Stimulated activated CD8-positive, alpha-beta memory T cell treated with anti-CD3 and anti-CD28 coated beads, Interleukin-4, amount 100 ng/mL, for 48 hours (primary cell): Measurements from ENCODE around the gene CCDC33.

ENCODE experiments used
- DNase-seq: peaks from one replicate; pipeline ENCODE4 v3.0.0-alpha.2; 2020

Gene CCDC33

GRCh38 chr15:74209560-74209958 lies 26.6 kb upstream of the CCDC33 start:
- no peak for DNase-seq

DNA sequence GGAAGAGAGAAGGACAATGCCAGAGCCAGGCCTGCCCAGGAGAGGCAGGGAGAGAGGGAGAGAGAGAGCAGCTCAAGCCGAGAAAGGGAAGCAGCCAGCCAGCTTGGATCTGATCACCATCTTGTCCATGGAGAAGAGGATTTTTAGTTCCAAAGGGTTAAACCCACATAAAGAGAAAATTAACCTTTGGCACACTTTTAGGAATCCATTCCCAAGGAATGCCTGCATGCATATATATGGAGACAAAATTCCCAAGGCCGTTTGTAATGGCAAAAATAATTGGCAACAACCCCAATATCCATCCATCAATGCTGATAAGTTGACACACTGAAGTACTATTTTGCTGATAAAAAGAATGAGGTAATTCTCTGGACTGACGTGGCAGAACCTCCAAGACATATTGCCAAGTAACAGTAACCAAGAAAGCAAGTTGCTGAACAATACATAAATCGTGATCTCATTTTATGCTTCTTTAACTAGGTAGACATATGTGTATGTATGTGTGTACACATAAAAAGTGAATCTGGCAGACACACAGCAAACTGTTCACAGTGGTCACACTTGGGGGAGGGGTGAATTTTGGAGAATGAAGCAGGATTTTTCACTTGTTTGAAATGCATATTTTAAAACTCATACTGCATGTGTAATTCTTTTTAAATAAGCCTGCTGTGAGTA lies 26.0 kb upstream of the CCDC33 start:
- no peak for DNase-seq

GRCh38 chr15:74210729-74211128 lies 25.4 kb upstream of the CCDC33 start:
- no peak for DNase-seq

DNA sequence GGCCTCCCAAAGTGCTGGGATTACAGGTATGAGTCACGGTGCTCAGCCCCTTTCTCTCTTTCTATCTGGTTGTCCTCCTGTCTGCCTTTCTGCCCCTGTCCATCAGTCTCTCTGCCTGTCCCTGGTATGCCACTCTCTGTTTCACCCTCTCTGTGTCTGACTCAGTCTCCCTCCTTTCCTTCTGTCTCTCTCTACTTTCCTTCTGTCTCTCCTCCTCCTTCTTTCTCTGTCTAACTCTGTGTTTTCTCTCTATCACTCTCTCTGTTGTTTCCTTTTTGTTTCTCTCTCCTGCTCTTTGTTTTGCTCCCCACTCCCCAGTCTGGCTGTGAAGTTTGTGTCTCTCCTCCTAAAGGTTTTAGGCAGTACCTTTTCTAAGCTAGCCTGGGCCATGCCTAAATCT lies 24.5 kb upstream of the CCDC33 start:
- no peak for DNase-seq

GRCh38 chr15:74212494-74212893 lies 23.6 kb upstream of the CCDC33 start:
- no peak for DNase-seq

DNA sequence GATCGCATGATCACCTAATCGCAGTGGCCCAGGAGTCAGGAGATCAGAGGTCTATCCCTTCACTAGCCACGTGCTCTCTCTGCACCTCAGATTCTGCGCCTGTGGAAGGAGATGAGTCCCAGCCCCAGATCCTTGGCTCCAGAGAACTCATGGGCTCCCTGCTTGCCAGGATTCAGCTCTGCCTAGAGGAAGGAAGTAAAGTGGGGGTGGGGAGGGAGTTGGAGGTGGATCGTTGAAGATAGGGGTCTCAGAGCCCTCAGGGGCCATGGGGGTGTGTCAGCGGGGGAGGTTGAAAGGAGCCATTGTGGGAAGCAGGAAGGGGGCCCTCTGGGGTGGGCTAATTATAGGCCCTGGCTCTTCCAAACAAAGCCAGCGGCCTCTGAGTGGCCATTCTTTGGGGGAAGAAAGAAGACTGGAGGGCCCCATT lies 22.3 kb upstream of the CCDC33 start:
- DNase-seq = no peak

GRCh38 chr15:74214324-74215021 lies 21.7 kb upstream of the CCDC33 start:
- DNase-seq = no peak

GRCh38 chr15:74215958-74216357 lies 20.2 kb upstream of the CCDC33 start:
- no peak for DNase-seq

GRCh38 chr15:74216949-74217348 lies 19.2 kb upstream of the CCDC33 start:
- no peak for DNase-seq

DNA sequence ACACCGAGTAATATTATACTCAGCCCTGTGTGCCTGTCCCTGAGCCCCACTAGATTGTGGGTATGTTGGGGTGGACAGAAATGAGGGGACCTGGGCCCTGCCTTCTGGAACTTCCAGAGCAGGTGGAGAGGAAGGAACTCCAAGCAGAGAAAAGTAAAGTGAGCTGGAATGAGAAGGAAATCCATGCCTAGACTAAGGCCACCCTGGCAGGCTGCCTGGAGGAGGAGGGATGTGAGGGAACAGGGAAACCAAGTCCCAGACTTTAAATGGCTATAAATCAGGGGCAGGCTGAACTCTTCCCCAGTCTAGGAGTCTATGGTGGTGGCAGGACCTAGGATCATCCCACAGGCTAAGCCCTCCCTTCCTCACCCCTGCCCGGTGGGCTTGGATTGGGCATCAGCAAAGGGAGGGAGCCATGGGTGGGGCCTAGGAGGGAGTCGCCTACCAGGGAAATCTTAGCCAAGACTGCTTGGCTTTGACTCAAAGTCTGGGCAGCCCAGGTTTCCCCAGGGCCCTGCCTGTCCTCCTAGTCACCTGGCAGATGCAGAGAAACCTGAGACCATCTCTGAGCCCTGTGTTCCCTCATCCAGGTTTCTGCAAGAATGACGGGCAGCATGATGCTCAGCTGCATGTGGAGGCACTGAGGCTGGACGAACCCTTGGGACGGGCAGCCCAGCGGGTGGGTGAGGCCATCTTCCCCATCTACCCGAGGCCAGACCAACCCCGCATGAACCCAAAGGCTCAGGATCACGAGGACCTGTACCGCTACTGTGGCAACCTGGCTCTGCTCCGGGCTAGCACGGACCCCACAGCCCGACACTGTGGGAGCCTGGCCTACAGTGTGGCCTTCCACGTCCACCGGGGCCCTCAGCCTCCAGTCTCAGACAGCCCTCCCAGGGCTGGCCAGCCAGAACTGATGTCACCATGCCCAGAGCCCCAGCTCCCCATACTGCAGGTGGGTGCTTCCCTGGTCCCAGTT lies 17.9 kb upstream of the CCDC33 start:
- no peak for DNase-seq

DNA sequence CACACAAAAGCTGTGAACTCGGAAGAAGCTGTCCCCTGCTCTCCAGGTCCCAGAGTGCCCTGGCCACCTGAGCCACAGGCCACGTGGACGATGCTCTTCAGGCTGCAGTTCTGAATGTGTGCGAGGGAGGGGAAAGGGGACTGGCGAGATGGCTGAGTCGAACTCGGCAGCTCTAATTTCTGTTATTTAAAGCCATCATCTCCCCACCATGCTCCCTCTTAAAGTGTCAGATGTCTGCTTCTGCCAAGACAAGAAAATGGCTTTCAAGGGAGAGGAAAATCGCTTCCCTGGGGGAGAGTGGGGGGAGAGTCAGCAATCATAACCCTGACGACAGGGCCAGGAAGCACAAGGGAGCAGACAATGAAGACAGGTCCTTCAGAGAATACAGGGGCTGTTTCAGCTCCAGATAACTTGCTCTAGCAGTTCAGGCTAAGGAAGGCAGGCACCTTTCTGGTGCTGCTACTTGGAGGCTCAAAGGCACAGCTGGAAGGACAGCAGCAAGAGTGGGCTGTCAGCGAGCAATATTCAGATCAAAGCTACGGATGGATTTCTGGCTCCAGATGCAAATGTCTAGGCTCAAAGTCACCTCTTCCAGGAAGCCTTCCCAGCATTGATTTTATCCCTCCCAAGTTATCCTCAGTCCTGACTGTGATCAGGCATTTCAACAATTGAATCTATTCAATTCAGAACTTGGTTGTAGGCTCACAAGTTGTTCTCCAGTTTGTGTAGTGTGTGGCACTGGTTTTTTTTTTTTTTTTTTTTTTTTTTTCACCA lies 15.5 kb upstream of the CCDC33 start:
- no peak for DNase-seq

- DNase-seq = no peak
These were observed 14.5 kb upstream of the CCDC33 start for GRCh38 chr15:74221399-74222239.

- no peak for DNase-seq
These were observed 13.6 kb upstream of the CCDC33 start for GRCh38 chr15:74222240-74223119.

GRCh38 chr15:74225928-74226327 lies 10.2 kb upstream of the CCDC33 start:
- no peak for DNase-seq

DNA sequence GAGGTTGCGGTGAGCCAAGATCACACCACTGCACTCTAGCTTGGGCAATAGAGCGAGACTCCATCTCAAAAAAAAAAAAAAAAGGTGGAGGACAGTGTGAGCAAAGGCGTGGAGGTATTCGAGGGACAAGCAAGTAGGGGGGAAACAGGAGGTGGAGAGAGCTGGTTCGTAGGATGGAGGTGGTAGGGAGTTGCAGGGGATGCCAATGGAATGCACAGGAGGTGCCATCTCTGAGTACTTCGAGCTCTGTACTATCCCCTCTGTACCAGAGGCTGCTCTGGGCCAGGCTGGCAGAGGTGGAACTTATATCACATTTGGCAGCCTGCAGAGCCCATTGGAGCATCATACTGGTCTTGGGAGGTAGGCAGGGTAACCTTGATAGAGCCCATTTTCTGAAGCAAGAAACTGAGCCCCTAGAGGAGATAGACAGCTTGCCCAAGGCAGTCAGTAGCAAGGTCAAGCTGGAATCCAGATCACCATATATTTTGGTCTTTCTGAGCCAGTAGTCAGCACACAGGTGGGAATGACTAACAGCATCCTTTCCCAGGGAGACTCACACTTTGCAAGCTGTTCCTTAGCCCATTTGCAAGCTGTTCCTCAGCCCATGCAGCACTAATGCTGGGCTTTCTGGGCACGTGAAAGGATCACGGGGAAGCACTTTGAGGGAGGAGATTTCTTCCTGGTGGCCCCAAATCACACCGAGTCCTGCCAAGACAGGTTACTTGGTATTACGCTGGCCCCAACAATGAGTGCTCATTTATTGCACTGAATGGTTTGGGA lies 9.2 kb upstream of the CCDC33 start:
- no peak for DNase-seq

DNA sequence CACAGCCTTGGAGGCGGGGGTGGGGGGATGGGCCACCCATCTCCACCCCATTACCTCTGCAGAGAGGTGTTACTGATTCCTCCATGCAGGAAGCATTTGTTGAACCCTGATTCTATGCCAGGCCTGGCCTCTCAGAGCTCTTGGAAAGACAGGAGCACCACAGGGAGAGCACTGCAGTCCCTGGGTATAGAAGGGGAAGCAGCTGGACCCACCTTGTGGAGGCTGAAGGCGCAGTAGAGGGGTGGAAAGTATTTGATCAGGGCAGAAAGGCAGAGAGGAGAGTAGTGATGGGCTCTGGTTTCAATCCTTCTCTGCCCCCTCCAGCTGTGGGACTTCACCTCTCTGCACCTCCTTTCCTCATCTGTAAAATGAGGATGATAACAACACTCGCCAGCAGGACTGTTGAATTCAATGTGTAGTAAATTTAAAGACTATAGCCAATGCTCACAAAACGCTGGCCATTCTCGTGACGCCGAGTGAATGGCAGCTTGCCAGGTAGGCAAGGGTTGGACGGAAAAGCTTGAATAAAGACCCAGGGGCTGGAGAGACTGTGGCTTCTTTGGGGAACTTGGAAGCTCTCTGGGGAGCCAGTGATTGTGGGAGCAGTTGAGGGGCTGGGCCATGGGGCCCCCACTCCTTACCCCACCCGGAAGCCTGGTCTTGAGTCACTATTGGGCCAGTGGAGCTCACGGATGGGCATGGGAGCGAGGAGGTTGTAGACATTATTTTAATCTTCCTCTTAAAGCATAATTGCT lies 8.0 kb upstream of the CCDC33 start:
- DNase-seq = no peak

- DNase-seq = no peak
These were observed 7.4 kb upstream of the CCDC33 start for GRCh38 chr15:74228723-74229081.

DNA sequence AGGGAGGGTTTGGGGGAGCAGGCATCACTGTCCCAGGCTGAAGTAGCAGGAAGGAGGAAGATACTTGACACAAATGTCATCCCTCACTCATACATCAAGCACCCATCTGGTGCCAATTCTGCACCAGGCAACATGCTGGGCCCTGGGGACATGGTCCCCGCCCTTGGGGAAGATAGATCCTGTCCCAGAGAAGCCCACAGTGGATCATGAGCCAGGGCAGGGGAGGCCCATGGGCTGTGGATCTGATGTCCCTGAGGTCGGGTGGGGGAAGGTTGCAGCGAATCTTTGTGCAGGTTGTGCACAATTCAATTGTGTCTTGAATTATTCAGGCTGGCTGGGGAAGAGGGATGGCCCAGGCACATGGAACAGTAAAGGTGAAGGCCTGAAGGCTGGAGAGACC lies 6.4 kb upstream of the CCDC33 start:
- no peak for DNase-seq

DNA sequence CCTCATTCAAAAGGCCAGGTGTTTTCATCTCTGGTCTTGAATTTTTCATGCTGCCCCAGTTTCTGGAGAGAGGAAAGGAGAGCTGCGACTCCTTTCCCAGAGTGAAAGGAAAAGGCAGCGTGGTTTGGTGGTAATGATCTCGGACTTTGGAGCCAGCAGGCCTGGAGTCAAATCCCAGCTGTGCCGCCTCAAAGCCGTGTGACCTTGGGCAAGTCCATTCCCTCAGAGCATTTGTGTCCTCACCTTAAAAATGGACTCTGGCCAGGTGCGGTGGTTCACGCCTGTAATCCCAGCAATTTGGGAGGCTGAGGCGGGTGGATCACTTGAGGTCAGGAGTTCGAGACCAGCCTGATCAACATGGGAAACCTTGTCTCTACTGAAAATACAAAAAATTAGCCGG lies 4.7 kb upstream of the CCDC33 start:
- DNase-seq = no peak
